ENCODE data around the gene TADA2A. TPM values are rescaled to one million over a fixed set of nuclear protein-coding genes. Genes with fewer than 3 reads are reported as not detected.

Gene TADA2A
- total and polyA plus RNA-seq, 2 of the 8 experiments (the other 6 are each of a cell fraction or from before 2014, with no cell fraction given): 8.4 to 18.5 TPM

- TF ChIP-seq, protein P1, sequence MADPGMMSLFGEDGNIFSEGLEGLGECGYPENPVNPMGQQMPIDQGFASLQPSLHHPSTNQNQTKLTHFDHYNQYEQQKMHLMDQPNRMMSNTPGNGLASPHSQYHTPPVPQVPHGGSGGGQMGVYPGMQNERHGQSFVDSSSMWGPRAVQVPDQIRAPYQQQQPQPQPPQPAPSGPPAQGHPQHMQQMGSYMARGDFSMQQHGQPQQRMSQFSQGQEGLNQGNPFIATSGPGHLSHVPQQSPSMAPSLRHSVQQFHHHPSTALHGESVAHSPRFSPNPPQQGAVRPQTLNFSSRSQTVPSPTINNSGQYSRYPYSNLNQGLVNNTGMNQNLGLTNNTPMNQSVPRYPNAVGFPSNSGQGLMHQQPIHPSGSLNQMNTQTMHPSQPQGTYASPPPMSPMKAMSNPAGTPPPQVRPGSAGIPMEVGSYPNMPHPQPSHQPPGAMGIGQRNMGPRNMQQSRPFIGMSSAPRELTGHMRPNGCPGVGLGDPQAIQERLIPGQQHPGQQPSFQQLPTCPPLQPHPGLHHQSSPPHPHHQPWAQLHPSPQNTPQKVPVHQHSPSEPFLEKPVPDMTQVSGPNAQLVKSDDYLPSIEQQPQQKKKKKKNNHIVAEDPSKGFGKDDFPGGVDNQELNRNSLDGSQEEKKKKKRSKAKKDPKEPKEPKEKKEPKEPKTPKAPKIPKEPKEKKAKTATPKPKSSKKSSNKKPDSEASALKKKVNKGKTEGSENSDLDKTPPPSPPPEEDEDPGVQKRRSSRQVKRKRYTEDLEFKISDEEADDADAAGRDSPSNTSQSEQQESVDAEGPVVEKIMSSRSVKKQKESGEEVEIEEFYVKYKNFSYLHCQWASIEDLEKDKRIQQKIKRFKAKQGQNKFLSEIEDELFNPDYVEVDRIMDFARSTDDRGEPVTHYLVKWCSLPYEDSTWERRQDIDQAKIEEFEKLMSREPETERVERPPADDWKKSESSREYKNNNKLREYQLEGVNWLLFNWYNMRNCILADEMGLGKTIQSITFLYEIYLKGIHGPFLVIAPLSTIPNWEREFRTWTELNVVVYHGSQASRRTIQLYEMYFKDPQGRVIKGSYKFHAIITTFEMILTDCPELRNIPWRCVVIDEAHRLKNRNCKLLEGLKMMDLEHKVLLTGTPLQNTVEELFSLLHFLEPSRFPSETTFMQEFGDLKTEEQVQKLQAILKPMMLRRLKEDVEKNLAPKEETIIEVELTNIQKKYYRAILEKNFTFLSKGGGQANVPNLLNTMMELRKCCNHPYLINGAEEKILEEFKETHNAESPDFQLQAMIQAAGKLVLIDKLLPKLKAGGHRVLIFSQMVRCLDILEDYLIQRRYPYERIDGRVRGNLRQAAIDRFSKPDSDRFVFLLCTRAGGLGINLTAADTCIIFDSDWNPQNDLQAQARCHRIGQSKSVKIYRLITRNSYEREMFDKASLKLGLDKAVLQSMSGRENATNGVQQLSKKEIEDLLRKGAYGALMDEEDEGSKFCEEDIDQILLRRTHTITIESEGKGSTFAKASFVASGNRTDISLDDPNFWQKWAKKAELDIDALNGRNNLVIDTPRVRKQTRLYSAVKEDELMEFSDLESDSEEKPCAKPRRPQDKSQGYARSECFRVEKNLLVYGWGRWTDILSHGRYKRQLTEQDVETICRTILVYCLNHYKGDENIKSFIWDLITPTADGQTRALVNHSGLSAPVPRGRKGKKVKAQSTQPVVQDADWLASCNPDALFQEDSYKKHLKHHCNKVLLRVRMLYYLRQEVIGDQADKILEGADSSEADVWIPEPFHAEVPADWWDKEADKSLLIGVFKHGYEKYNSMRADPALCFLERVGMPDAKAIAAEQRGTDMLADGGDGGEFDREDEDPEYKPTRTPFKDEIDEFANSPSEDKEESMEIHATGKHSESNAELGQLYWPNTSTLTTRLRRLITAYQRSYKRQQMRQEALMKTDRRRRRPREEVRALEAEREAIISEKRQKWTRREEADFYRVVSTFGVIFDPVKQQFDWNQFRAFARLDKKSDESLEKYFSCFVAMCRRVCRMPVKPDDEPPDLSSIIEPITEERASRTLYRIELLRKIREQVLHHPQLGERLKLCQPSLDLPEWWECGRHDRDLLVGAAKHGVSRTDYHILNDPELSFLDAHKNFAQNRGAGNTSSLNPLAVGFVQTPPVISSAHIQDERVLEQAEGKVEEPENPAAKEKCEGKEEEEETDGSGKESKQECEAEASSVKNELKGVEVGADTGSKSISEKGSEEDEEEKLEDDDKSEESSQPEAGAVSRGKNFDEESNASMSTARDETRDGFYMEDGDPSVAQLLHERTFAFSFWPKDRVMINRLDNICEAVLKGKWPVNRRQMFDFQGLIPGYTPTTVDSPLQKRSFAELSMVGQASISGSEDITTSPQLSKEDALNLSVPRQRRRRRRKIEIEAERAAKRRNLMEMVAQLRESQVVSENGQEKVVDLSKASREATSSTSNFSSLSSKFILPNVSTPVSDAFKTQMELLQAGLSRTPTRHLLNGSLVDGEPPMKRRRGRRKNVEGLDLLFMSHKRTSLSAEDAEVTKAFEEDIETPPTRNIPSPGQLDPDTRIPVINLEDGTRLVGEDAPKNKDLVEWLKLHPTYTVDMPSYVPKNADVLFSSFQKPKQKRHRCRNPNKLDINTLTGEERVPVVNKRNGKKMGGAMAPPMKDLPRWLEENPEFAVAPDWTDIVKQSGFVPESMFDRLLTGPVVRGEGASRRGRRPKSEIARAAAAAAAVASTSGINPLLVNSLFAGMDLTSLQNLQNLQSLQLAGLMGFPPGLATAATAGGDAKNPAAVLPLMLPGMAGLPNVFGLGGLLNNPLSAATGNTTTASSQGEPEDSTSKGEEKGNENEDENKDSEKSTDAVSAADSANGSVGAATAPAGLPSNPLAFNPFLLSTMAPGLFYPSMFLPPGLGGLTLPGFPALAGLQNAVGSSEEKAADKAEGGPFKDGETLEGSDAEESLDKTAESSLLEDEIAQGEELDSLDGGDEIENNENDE (IDR thresholded peaks at IDR 0.05; ENCODE audit: insufficient replicate concordance, low read length): no peak
- TF ChIP-seq RAD21 (IDR thresholded peaks at IDR 0.05 in 1 of 2, conservative IDR thresholded peaks at IDR 0.05 in 1 of 2; ENCODE audit: low read depth in 2 of 2, low read length in 2 of 2) (no peak), HDAC6 (IDR thresholded peaks at IDR 0.05; ENCODE audit: low read depth, low read length) (no peak), RFX5 (IDR thresholded peaks at IDR 0.05; ENCODE audit: borderline replicate concordance, low read depth, low read length) (no peak), SIN3A (conservative IDR thresholded peaks at IDR 0.05 in 1 of 2, IDR thresholded peaks at IDR 0.05 in 1 of 2; ENCODE audit: low read depth in 1 of 2, low read length in 2 of 2) (no peak; a peak in 1 of 4 replicates), CHD2 (IDR thresholded peaks at IDR 0.05; ENCODE audit: low read length) (no peak), SIX5 (IDR thresholded peaks at IDR 0.05; ENCODE audit: low read depth, low read length) (no peak), SRF (IDR thresholded peaks at IDR 0.05; ENCODE audit: low read depth, low read length) (no peak), MAX (IDR thresholded peaks at IDR 0.05) (peak; percentile 63)
Observed at GRCh38 chr17:37406635-37407461, at the start of gene TADA2A, which contains the start of gene ACACA (continued).
